ENCODE measurements around the gene KCNQ2. TPM values are rescaled to one million over a fixed set of nuclear protein-coding genes. Genes with fewer than 3 reads are reported as not detected.

KCNQ2 gene
- total RNA-seq, 1 experiment from 2014 or later: not detected

GRCh38 chr20:63405102-63405730 is 67.2 kb downstream of the KCNQ2 start:
- no peaks in the 10 kb centered on the region for H3F3A ChIP-seq (ENCODE audit: insufficient read depth, low read depth)
- no peak overlapping the region for H3K27ac ChIP-seq
- POLR2A ChIA-PET (ENCODE audit: unreplicated experiment): no interaction called here
- TF ChIP-seq EZH2 (IDR thresholded peaks at IDR 0.05; ENCODE audit: low read depth): no peak
- TF ChIP-seq CTCF (conservative IDR thresholded peaks at IDR 0.05): no peak
- peaks cover 95% of the 10 kb centered on the region for H3K27me3 ChIP-seq (ENCODE audit: insufficient read depth, low read depth)
- H3K79me2 ChIP-seq (ENCODE audit: low read depth): no peaks in the 10 kb centered on the region
- H3K4me1 ChIP-seq (replicated peaks; ENCODE audit: insufficient read depth): no peaks in the 10 kb centered on the region
- no peak overlapping the region for H3K4me3 ChIP-seq
- no peak for DNase-seq
- BruUV-seq (replicated peaks): no TSS peak
- intact Hi-C loops (cut with micrococcal nuclease; ENCODE audit: unreplicated experiment): no loop called here
- no peaks in the 10 kb centered on the region for H3K9me3 ChIP-seq (ENCODE audit: insufficient read depth, low read depth)
- CTCF ChIA-PET: no interaction called here
- no peaks in the 10 kb centered on the region for H3K36me3 ChIP-seq (ENCODE audit: low read depth)
- no peak overlapping the region for H3K4me2 ChIP-seq
- H2AFZ ChIP-seq: no peak overlapping the region
- 0 out of 2 replicates have a peak, but pooled peaks cover 9% of the 10 kb centered on the region for H4K20me1 ChIP-seq (ENCODE audit: insufficient read depth)
- no peaks in the 10 kb centered on the region for H3K9me2 ChIP-seq (ENCODE audit: insufficient read depth)

DNA sequence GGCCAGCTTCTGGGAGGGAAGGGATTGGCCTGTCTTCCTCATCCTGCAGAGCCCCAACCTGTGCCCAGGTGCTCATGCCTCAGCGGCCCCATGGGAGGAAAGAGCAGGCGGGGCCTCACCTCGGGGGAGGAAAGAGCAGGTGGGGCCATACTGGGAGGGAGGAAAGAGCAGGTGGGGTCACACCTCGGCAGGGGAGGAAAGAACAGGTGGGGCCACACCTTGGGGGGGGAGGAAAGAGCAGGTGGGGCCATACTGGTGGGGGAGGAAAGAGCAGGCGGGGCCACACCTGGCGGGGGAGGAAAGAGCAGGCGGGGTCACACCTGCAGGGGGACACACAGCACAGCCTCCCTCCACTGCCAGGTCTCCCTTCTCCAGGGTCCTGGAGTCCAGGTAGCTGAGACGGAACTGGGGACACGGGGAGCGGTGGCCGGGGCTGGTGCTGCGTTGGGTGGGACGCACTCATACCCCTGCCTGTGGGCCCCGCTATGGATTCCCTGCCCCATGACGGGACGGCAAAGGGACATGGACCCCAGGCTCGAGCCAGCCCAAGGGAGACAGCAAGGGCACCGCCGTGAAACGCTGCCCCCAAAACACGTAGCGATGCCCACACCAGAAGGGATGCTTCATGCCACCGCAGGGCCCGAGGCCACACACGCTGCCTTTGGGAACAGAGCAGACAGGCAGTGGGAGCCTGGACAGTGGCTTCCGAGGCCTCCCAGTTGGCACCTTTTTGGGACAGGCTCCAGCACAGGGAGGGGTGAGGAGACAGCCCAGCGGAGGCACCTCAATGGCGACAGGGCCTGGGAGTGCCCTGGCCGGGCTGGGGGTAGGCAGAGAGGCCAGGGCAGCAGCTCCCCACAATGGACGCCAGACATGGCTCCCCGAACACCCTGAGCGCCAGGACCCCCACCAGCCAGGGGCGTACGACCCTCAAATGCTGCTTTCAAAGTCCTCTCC is 68.0 kb downstream of the KCNQ2 start:
- no peak overlapping the region for H2AFZ ChIP-seq
- no peak for TF ChIP-seq CTCF (conservative IDR thresholded peaks at IDR 0.05)
- no peak for TF ChIP-seq EZH2 (IDR thresholded peaks at IDR 0.05; ENCODE audit: low read depth)
- H3K4me1 ChIP-seq (replicated peaks; ENCODE audit: insufficient read depth): no peaks in the 10 kb centered on the region
- no peak overlapping the region for H3K27ac ChIP-seq
- H3K4me2 ChIP-seq: no peak overlapping the region
- CTCF ChIA-PET: no interaction called here
- H3K36me3 ChIP-seq (ENCODE audit: low read depth): no peaks in the 10 kb centered on the region
- no peaks in the 10 kb centered on the region for H3K9me2 ChIP-seq (ENCODE audit: insufficient read depth)
- no peak overlapping the region for H3K4me3 ChIP-seq
- DNase-seq: no peak
- no peaks in the 10 kb centered on the region for H3K9me3 ChIP-seq (ENCODE audit: insufficient read depth, low read depth)
- H3K27me3 ChIP-seq (ENCODE audit: insufficient read depth, low read depth): peaks cover 97% of the 10 kb centered on the region
- H3F3A ChIP-seq (ENCODE audit: insufficient read depth, low read depth): no peaks in the 10 kb centered on the region
- BruUV-seq (replicated peaks): no TSS peak
- no peaks in the 10 kb centered on the region for H3K79me2 ChIP-seq (ENCODE audit: low read depth)
- H4K20me1 ChIP-seq (ENCODE audit: insufficient read depth): 0 out of 2 replicates have a peak, but pooled peaks cover 9% of the 10 kb centered on the region
- intact Hi-C loops (cut with micrococcal nuclease; ENCODE audit: unreplicated experiment): no loop called here
- POLR2A ChIA-PET (ENCODE audit: unreplicated experiment): no interaction called here

DNA sequence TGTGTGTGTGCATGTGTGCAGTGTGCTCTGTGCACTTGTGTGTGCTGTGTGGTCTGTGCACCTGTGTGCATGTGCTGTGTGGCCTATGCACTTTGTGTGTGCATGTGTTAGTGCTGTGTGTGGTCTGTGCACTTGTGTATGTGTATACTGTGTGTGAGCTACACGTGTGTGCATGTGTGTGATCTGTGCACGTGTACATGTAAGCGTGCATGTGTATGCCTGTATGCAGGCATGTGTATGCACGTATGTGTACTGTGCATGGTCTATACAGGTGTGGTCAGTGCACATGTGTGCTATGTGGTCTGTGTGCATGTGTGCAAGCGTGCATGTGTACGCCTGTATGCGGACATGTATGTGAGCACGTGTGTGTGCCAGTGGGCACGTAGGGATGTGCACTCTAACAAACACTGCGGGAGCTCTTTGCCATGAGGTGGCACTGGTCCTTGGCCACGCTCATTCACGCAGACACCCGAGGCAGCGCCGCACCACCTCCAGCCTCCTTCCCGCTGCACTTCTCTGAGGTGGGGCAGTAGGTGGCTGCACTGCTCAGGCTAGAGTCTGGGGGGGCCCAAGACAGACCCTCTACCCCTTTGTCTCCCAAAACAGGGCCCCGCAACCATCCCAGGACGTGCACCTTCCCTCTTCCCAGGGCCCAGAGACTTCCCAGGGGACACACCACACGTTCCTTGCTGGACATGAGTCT is 68.9 kb downstream of the KCNQ2 start:
- TF ChIP-seq CTCF (conservative IDR thresholded peaks at IDR 0.05): no peak
- TF ChIP-seq EZH2 (IDR thresholded peaks at IDR 0.05; ENCODE audit: low read depth): no peak
- Histone ChIP-seq H3K4me3 (no peak overlapping the region), H3K9me2 (ENCODE audit: insufficient read depth) (no peaks in the 10 kb centered on the region), H3F3A (ENCODE audit: insufficient read depth, low read depth) (no peaks in the 10 kb centered on the region), H3K27me3 (ENCODE audit: insufficient read depth, low read depth) (peaks cover 98% of the 10 kb centered on the region), H4K20me1 (ENCODE audit: insufficient read depth) (0 out of 2 replicates have a peak, but pooled peaks cover 9% of the 10 kb centered on the region), H2AFZ (no peak overlapping the region), H3K4me1 (replicated peaks; ENCODE audit: insufficient read depth) (no peaks in the 10 kb centered on the region), H3K4me2 (no peak overlapping the region), H3K27ac (no peak overlapping the region), H3K79me2 (ENCODE audit: low read depth) (no peaks in the 10 kb centered on the region), H3K36me3 (ENCODE audit: low read depth) (no peaks in the 10 kb centered on the region), H3K9me3 (ENCODE audit: insufficient read depth, low read depth) (no peaks in the 10 kb centered on the region)
- intact Hi-C loops (cut with micrococcal nuclease; ENCODE audit: unreplicated experiment): no loop called here
- no TSS peak for BruUV-seq (replicated peaks)
- ChIA-PET CTCF (no interaction called here), POLR2A (ENCODE audit: unreplicated experiment) (no interaction called here)
- no peak for DNase-seq
